ENCODE measurements around the gene ZNF519.
"Not testable (repeated sequence)": the region's sequence is repeated elsewhere in the genome, so short reads cannot be mapped to it uniquely, and the experiment has no call there.

The ZNF519 gene

GRCh38 chr18:14162915-14163314 lies 30.7 kb upstream of the ZNF519 start:
- CTCF ChIA-PET; POLR2A ChIA-PET; DNase-seq (ENCODE audit: extremely low spot score): not testable (repeated sequence)

GRCh38 chr18:14151564-14152113 lies 19.4 kb upstream of the ZNF519 start:
- POLR2A ChIA-PET; DNase-seq (ENCODE audit: extremely low spot score); CTCF ChIA-PET: not testable (repeated sequence)

GRCh38 chr18:14150766-14151165 lies 18.5 kb upstream of the ZNF519 start:
- DNase-seq (ENCODE audit: extremely low spot score); POLR2A ChIA-PET; CTCF ChIA-PET: not testable (repeated sequence)

- DNase-seq (ENCODE audit: extremely low spot score); POLR2A ChIA-PET; CTCF ChIA-PET: not testable (repeated sequence)
Measured at GRCh38 chr18:14149916-14150420, 17.7 kb upstream of the ZNF519 start.

GRCh38 chr18:14149121-14149850 lies 17.1 kb upstream of the ZNF519 start:
- CTCF ChIA-PET; POLR2A ChIA-PET; DNase-seq (ENCODE audit: extremely low spot score): not testable (repeated sequence)

GRCh38 chr18:14147935-14148865 lies 16.0 kb upstream of the ZNF519 start:
- DNase-seq (ENCODE audit: extremely low spot score); CTCF ChIA-PET; POLR2A ChIA-PET: not testable (repeated sequence)

GRCh38 chr18:14146771-14147170 lies 14.5 kb upstream of the ZNF519 start:
- DNase-seq (ENCODE audit: extremely low spot score); CTCF ChIA-PET; POLR2A ChIA-PET: not testable (repeated sequence)

- POLR2A ChIA-PET; DNase-seq (ENCODE audit: extremely low spot score); CTCF ChIA-PET: not testable (repeated sequence)
Measured at GRCh38 chr18:14145581-14146338, 13.5 kb upstream of the ZNF519 start.

- POLR2A ChIA-PET; DNase-seq (ENCODE audit: extremely low spot score); CTCF ChIA-PET: not testable (repeated sequence)
Measured at GRCh38 chr18:14145021-14145420, 12.8 kb upstream of the ZNF519 start.

- no peak for DNase-seq (ENCODE audit: extremely low spot score)
- no peak for TF ChIP-seq CTCF (IDR thresholded peaks at IDR 0.05; ENCODE audit: control extremely low read depth, extremely low read depth, low read depth, missing control alignments)
- CTCF ChIA-PET = no interaction called here
- POLR2A ChIA-PET = no interaction called here
Measured at GRCh38 chr18:14144628-14144895, 12.3 kb upstream of the ZNF519 start.

- POLR2A ChIA-PET; CTCF ChIA-PET; DNase-seq (ENCODE audit: extremely low spot score): not testable (repeated sequence)
Measured at GRCh38 chr18:14143871-14144627, 11.8 kb upstream of the ZNF519 start.

GRCh38 chr18:14143396-14143795 lies 11.2 kb upstream of the ZNF519 start:
- POLR2A ChIA-PET; DNase-seq (ENCODE audit: extremely low spot score); CTCF ChIA-PET: not testable (repeated sequence)

GRCh38 chr18:14142177-14142576 lies 9.9 kb upstream of the ZNF519 start:
- POLR2A ChIA-PET; DNase-seq (ENCODE audit: extremely low spot score): not testable (repeated sequence)
- CTCF ChIA-PET = interaction anchor here (1.2 kb wide), 1 partner anchor 328 kb away, joined by 3 read pairs; no protein-coding TSS in a partner anchor

GRCh38 chr18:14139583-14139982 lies 7.3 kb upstream of the ZNF519 start:
- POLR2A ChIA-PET; DNase-seq (ENCODE audit: extremely low spot score); CTCF ChIA-PET: not testable (repeated sequence)

GRCh38 chr18:14137971-14138370 lies 5.7 kb upstream of the ZNF519 start:
- DNase-seq (ENCODE audit: extremely low spot score); CTCF ChIA-PET; POLR2A ChIA-PET: not testable (repeated sequence)

GRCh38 chr18:14131696-14132270 lies 452 bp downstream of the ZNF519 start:
- CTCF ChIA-PET; POLR2A ChIA-PET; DNase-seq (ENCODE audit: extremely low spot score): not testable (repeated sequence)

Measured in GM10248 (cell line).